Pulmonary artery endothelial cell (primary cell): ENCODE data around the gene LTB. TPM values are rescaled to one million over a fixed set of nuclear protein-coding genes. Genes with fewer than 3 reads are reported as not detected.

ENCODE experiments used
- DNase-seq: peaks from one replicate; pipeline ENCODE4 v3.0.0-alpha.2; 2011; ENCODE audit warnings: low read depth, low spot score
- total RNA-seq: library from RNA; depleted of rRNA; stranded (reverse); fragments of >200 nt; gene quantifications from 2 replicates; pipeline ENCODE4 v1.2.3, GENCODE V29; 2014

Gene LTB
- total RNA-seq, 1 donor from 2014 or later = 2.2 TPM

DNA sequence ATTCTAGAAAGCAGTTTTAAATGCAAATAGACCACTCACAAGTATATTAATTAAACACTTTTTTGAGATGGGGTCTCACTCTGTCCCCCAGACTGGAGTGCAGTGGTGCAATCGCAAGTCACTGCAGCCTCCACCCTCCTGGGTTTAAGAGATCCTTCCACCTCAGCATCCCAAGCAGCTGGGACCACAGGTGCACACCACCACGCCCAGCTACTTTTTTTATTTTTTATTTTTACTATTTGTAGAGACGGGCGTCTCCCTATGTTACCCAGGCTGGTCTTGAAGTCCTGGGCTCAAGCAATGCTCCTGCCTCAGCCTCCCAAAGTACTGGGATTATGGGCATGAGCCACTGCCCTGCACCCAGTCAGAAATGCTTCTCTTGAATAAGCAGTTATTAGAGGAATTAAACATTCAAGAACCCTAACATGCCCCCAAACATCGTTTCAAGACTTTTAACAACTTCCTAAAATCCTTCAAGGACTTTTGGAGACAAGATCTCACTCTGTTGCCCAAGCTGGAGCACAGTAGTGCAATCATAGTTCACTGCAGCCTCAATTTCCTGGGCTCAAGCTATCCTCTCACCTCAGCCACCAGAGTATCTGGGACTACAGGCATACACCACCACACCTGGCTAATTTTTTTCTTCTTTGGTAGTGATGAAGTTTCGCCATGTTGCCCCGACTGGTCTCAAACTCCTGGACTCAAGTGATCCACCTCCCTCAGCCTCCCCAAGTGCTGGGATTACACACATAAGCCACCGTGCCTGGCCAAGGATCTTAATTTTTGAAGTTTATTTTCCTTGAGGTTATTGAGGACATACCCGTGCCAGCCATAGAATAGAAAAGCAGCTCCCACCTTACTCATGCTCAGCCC is 50.2 kb downstream of the LTB start:
- no peak for DNase-seq

DNA sequence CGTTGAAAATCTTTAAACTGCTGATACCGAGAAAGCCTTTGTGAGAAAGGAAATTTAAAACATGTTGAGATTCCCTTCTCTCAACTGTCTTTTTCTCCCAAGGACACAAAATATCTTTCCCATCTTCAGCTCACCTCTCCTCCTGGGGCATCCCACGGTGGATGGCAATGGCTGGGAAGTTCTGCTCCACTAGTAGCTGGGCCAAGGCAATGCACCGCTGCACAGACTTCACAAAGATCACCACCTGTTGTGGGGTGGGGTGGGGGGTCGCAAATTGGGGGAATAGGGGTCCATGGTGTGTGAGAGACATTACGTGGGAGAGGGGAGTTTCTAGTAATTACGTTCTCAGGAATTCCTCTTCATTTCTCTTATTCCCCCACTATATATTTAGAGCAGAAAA is 51.1 kb downstream of the LTB start:
- no peak for DNase-seq

DNA sequence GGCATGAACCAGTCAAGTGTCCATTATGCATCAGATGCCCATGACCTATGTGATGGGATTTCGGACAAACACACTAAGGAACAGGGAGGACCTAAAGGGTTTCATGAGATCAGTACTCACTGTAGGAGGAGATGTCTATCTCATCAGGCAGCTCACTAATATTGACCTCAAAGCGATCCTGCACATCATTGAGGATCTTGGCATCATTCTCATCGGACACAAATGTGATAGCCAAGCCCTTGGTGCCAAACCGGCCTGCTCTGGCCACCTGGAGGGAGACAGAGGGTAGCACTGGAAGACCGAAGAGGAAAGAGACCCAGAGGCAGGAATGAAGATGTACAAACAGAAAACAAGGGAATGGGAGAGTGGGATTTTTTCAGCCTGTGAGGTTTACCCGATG is 51.6 kb downstream of the LTB start:
- no peak for DNase-seq

Other genes with a start within 250 kb of the LTB start
- gene HLA-B, start 225.2 kb downstream of the LTB start, total RNA-seq = 180 and 538 TPM in 2 replicates
- gene MICA, start 178.8 kb downstream of the LTB start, total RNA-seq = 52.4 and 72.9 TPM in 2 replicates
- gene MICB, start 84.3 kb downstream of the LTB start, total RNA-seq = 24.8 and 29.2 TPM in 2 replicates
- not detected in 2 replicates for gene MCCD1, start 53.5 kb downstream of the LTB start, total RNA-seq
- 507 and 634 TPM in 2 replicates for gene DDX39B, start 40.4 kb downstream of the LTB start, total RNA-seq
- gene ATP6V1G2, start 35.8 kb downstream of the LTB start, total RNA-seq = 0.42 and 0.59 TPM in 2 replicates
- 21.9 and 30.1 TPM in 2 replicates for gene NFKBIL1, start 34.8 kb downstream of the LTB start, total RNA-seq
- gene LTA, start 10.1 kb downstream of the LTB start, total RNA-seq = 0.07 TPM in 1 of 2 replicates, not detected in the other
- not detected in 2 replicates for gene TNF, start 6.9 kb downstream of the LTB start, total RNA-seq
- 0.14 and 0.73 TPM in 2 replicates for gene LST1, start 3.9 kb upstream of the LTB start, total RNA-seq
- gene NCR3, start 10.6 kb upstream of the LTB start, total RNA-seq = not detected in 2 replicates
- not detected in 2 replicates for gene AIF1, start 32.8 kb upstream of the LTB start, total RNA-seq
- 33.6 and 36.4 TPM in 2 replicates for gene PRRC2A, start 38.3 kb upstream of the LTB start, total RNA-seq
- gene BAG6, start 70.2 kb upstream of the LTB start, total RNA-seq = 110 and 116 TPM in 2 replicates
- 0.40 and 0.46 TPM in 2 replicates for gene APOM, start 73.5 kb upstream of the LTB start, total RNA-seq
- 18.7 and 20.5 TPM in 2 replicates for gene C6orf47, start 78.4 kb upstream of the LTB start, total RNA-seq
- 12.1 and 12.5 TPM in 2 replicates for gene GPANK1, start 82.6 kb upstream of the LTB start, total RNA-seq
- gene CSNK2B, start 83.7 kb upstream of the LTB start, total RNA-seq = 98.5 and 102 TPM in 2 replicates
- gene LY6G5B, start 87.6 kb upstream of the LTB start, total RNA-seq = 1.5 and 1.9 TPM in 2 replicates
- gene LY6G5C, start 98.6 kb upstream of the LTB start, total RNA-seq = 0.86 and 0.88 TPM in 2 replicates
- gene ABHD16A, start 120.9 kb upstream of the LTB start, total RNA-seq = 37.3 and 65.3 TPM in 2 replicates
- gene LY6G6F, start 124.4 kb upstream of the LTB start, total RNA-seq = not detected in 2 replicates
- not detected in 2 replicates for gene LY6G6D, start 132.9 kb upstream of the LTB start, total RNA-seq
- not detected in 2 replicates for gene LY6G6C, start 139.3 kb upstream of the LTB start, total RNA-seq
- gene MPIG6B, start 140.9 kb upstream of the LTB start, total RNA-seq = not detected in 2 replicates
- 84.0 and 89.4 TPM in 2 replicates for gene DDAH2, start 146.9 kb upstream of the LTB start, total RNA-seq
- gene CLIC1, start 154.1 kb upstream of the LTB start, total RNA-seq = 860 and 926 TPM in 2 replicates
- 6.1 and 6.7 TPM in 2 replicates for gene MSH5, start 157.6 kb upstream of the LTB start, total RNA-seq
- 0.78 and 0.92 TPM in 2 replicates for gene SAPCD1, start 180.2 kb upstream of the LTB start, total RNA-seq
- gene VWA7, start 194.9 kb upstream of the LTB start, total RNA-seq = under 0.01 and 0.11 TPM in 2 replicates
- 73.2 and 74.0 TPM in 2 replicates for gene VARS1, start 213.3 kb upstream of the LTB start, total RNA-seq
- gene LSM2, start 224.5 kb upstream of the LTB start, total RNA-seq = 45.8 and 55.3 TPM in 2 replicates
- gene HSPA1L, start 232.9 kb upstream of the LTB start, total RNA-seq = 0.53 and 1.9 TPM in 2 replicates
- 33.6 and 431 TPM in 2 replicates for gene HSPA1A, start 233.1 kb upstream of the LTB start, total RNA-seq
- gene HSPA1B, start 245.3 kb upstream of the LTB start, total RNA-seq = 48.7 and 575 TPM in 2 replicates